H1 (cell line): ENCODE results near the gene GPR35. TPM values are rescaled to one million over a fixed set of nuclear protein-coding genes. Genes with fewer than 3 reads are reported as not detected.

Experiments
- CTCF ChIA-PET: fragments of 300-600 bp; sonication (Branson Sonifier 250); formaldehyde crosslinking; loops from one replicate; lab custom pipeline; 2021; ENCODE audit not compliant: partially characterized antibody; lab: Charles Lee
- POLR2A ChIA-PET: fragments of 300-600 bp; sonication (Branson Sonifier 250); formaldehyde crosslinking; loops from one replicate; lab custom pipeline; 2021; ENCODE audit warnings: inconsistent platforms; ENCODE audit not compliant: partially characterized antibody; lab: Charles Lee
- DNase-seq, 2 experiments: peaks; one replicate each; pipeline versions ENCODE4 v3.0.0 to v3.0.0-alpha.2; 2010 to 2022; ENCODE audit warnings: low spot score in 2 of 2, low read depth in 1 of 2, mixed read lengths in 1 of 2
- FAIRE-seq: peaks from 2 replicates; lab custom pipeline; 2011; peaks lifted over from hg19 to GRCh38; lab: Jason Lieb, UNC
- H2AFZ ChIP-seq: 2 replicates; pipeline ENCODE4 v1.8.1; 2012; ENCODE audit warnings: low read length, inconsistent platforms
- H2AK5ac ChIP-seq: 2 replicates; pipeline ENCODE4 v1.6.1; 2013; ENCODE audit warnings: low read depth, low read length
- H2BK120ac ChIP-seq: replicated peaks from 2 replicates; pipeline ENCODE3; 2013; ENCODE audit warnings: low read depth, low read length, inconsistent platforms
- H2BK12ac ChIP-seq: 2 replicates; pipeline ENCODE4 v1.6.1; 2013; ENCODE audit warnings: low read depth, low read length
- H2BK15ac ChIP-seq: 2 replicates; pipeline ENCODE4 v1.6.1; 2013; ENCODE audit warnings: low read length
- H2BK20ac ChIP-seq: 2 replicates; pipeline ENCODE4 v1.6.1; 2013; ENCODE audit warnings: low read length
- H2BK5ac ChIP-seq: 2 replicates; pipeline ENCODE4 v1.6.1; 2013; ENCODE audit warnings: low read depth, low read length
- H3K14ac ChIP-seq: 2 replicates; pipeline ENCODE4 v1.6.1; 2013; ENCODE audit warnings: inconsistent platforms; ENCODE audit not compliant: insufficient read length
- H3K18ac ChIP-seq: 2 replicates; pipeline ENCODE4 v1.6.1; 2013; ENCODE audit warnings: low read length; ENCODE audit errors: extremely low read depth
- H3K23ac ChIP-seq: 2 replicates; pipeline ENCODE4 v1.6.1; 2013; ENCODE audit warnings: inconsistent platforms; ENCODE audit not compliant: insufficient read length
- H3K23me2 ChIP-seq: 2 replicates; pipeline ENCODE4 v1.6.1; 2013; ENCODE audit warnings: low read depth, low read length
- H3K27ac ChIP-seq: 2 replicates; pipeline ENCODE4 v1.6.1; 2011; ENCODE audit warnings: low read depth, low read length, inconsistent platforms
- H3K27me3 ChIP-seq, 4 experiments: replicated peaks in 1 of 4; 1 replicate in 1 of 4; 2 replicates in 3 of 4; pipeline versions ENCODE4 v1.6.1 to v1.8.1; 2011 to 2013; ENCODE audit warnings: low read length in 3 of 4, mild to moderate bottlenecking in 3 of 4, inconsistent platforms in 2 of 4, mixed read lengths in 2 of 4, moderate library complexity in 1 of 4; ENCODE audit not compliant: control insufficient read depth in 3 of 4, insufficient read depth in 3 of 4; ENCODE audit errors: extremely low read depth in 1 of 4
- H3K36me3 ChIP-seq, 4 experiments: 2 replicates each; pipeline versions ENCODE4 v1.6.1 to v1.8.1; 2011 to 2013; ENCODE audit warnings: mild to moderate bottlenecking in 4 of 4, low read length in 3 of 4, moderate library complexity in 2 of 4, control low read depth in 1 of 4, inconsistent platforms in 1 of 4; ENCODE audit not compliant: insufficient read depth in 4 of 4, control insufficient read depth in 2 of 4
- H3K4ac ChIP-seq: replicated peaks from 2 replicates; pipeline ENCODE3; 2013; ENCODE audit warnings: low read length, low read depth, mixed read lengths, inconsistent platforms; ENCODE audit not compliant: insufficient read length
- H3K4me1 ChIP-seq, 4 experiments: replicated peaks in 1 of 4; 1 replicate in 1 of 4; 2 replicates in 3 of 4; pipeline versions ENCODE4 v1.6.1 to v1.8.1; 2011 to 2013; ENCODE audit warnings: low read length in 3 of 4, inconsistent platforms in 2 of 4, mixed read lengths in 1 of 4; ENCODE audit not compliant: insufficient read depth in 4 of 4, control insufficient read depth in 3 of 4
- H3K4me2 ChIP-seq, 2 experiments: 2 replicates each; pipeline versions ENCODE4 v1.6.1 to v1.8.1; 2011 to 2013; ENCODE audit warnings: low read depth in 2 of 2, low read length in 2 of 2, control low read depth in 1 of 2, inconsistent platforms in 1 of 2, mild to moderate bottlenecking in 1 of 2; ENCODE audit not compliant: insufficient read depth in 1 of 2
- H3K4me3 ChIP-seq, 4 experiments: fragments of 200-600, 300-600 bp in 1 of 4; sonication (generic), shearing (Covaris generic), sonication (Bioruptor Twin) in 1 of 4; 2 replicates each; pipeline versions ENCODE4 v1.5.1 to v1.8.1; 2011 to 2016; ENCODE audit warnings: low read length in 4 of 4, low read depth in 3 of 4, control low read depth in 2 of 4, inconsistent platforms in 2 of 4, mild to moderate bottlenecking in 2 of 4, mixed read lengths in 1 of 4, moderate library complexity in 1 of 4; ENCODE audit not compliant: insufficient read depth in 2 of 4; ENCODE audit errors: extremely low read depth in 1 of 4
- H3K56ac ChIP-seq: replicated peaks from 2 replicates; pipeline ENCODE3; 2013; ENCODE audit warnings: low read depth, mild to moderate bottlenecking, mixed read lengths, low read length, inconsistent platforms; ENCODE audit not compliant: insufficient read length
- H3K79me1 ChIP-seq: 2 replicates; pipeline ENCODE4 v1.6.1; 2013; ENCODE audit warnings: low read depth, low read length, control low read depth
- H3K79me2 ChIP-seq, 2 experiments: 2 replicates each; pipeline versions ENCODE4 v1.6.1 to v1.8.1; 2012 to 2013; ENCODE audit warnings: low read length in 2 of 2, mild to moderate bottlenecking in 2 of 2, inconsistent platforms in 1 of 2; ENCODE audit not compliant: insufficient read depth in 2 of 2, control insufficient read depth in 1 of 2
- H3K9ac ChIP-seq, 4 experiments: replicated peaks in 1 of 4; 1 replicate in 1 of 4; 2 replicates in 3 of 4; pipeline versions ENCODE4 v1.6.1 to v1.8.1; 2011 to 2013; ENCODE audit warnings: low read depth in 3 of 4, low read length in 3 of 4, control low read depth in 2 of 4, mild to moderate bottlenecking in 2 of 4, moderate library complexity in 2 of 4, inconsistent platforms in 1 of 4; ENCODE audit errors: extremely low read depth in 1 of 4
- H3K9me3 ChIP-seq, 2 experiments: 2 replicates each; pipeline versions ENCODE4 v1.6.1 to v1.8.1; 2012 to 2013; ENCODE audit warnings: mild to moderate bottlenecking in 2 of 2, moderate library complexity in 2 of 2, control low read depth in 1 of 2, inconsistent platforms in 1 of 2, low read depth in 1 of 2, low read length in 1 of 2, mixed read lengths in 1 of 2; ENCODE audit not compliant: insufficient read depth in 2 of 2
- H4K20me1 ChIP-seq, 2 experiments: replicated peaks in 1 of 2; 2 replicates each; pipeline versions ENCODE3 to v1.8.1; 2011 to 2013; ENCODE audit warnings: inconsistent platforms in 2 of 2, low read length in 2 of 2, mild to moderate bottlenecking in 1 of 2; ENCODE audit not compliant: insufficient read depth in 2 of 2, control insufficient read depth in 1 of 2
- H4K5ac ChIP-seq: 2 replicates; pipeline ENCODE4 v1.6.1; 2013; ENCODE audit warnings: low read length, low read depth, mixed read lengths, inconsistent platforms; ENCODE audit not compliant: insufficient read length
- H4K8ac ChIP-seq: 2 replicates; pipeline ENCODE4 v1.8.0; 2013; ENCODE audit warnings: mild to moderate bottlenecking, moderate library complexity, low read length, inconsistent platforms; ENCODE audit not compliant: insufficient read depth; ENCODE audit errors: extremely low read depth
- H4K91ac ChIP-seq: replicated peaks from 2 replicates; pipeline ENCODE3; 2013; ENCODE audit warnings: low read length, mixed read lengths, inconsistent platforms; ENCODE audit not compliant: insufficient read length
- BACH1 ChIP-seq: IDR thresholded peaks from 2 replicates; pipeline ENCODE4 v1.6.1; 2012; ENCODE audit warnings: low read length, improper control_type of control experiment
- CHD1 ChIP-seq: IDR thresholded peaks from 2 replicates; pipeline ENCODE4 v1.6.1; 2012; ENCODE audit warnings: low read depth, low read length, improper control_type of control experiment
- FOSL1 ChIP-seq: IDR thresholded peaks from 2 replicates; pipeline ENCODE4 v1.6.1; 2011; ENCODE audit warnings: mild to moderate bottlenecking, low read depth, low read length, moderate library complexity; ENCODE audit not compliant: insufficient read depth
- GABPA ChIP-seq: IDR thresholded peaks from 2 replicates; pipeline ENCODE4 v1.6.1; 2011; ENCODE audit warnings: mild to moderate bottlenecking, low read length, moderate library complexity, borderline replicate concordance; ENCODE audit not compliant: insufficient read depth
- JUN ChIP-seq: IDR thresholded peaks from 2 replicates; pipeline ENCODE4 v1.6.1; 2011; ENCODE audit warnings: low read depth, mild to moderate bottlenecking, improper control_type of control experiment, low read length
- JUND ChIP-seq: IDR thresholded peaks from 2 replicates; pipeline ENCODE4 v1.6.1; 2011; ENCODE audit warnings: mild to moderate bottlenecking, improper control_type of control experiment, low read length
- SP1 ChIP-seq: IDR thresholded peaks from 2 replicates; pipeline ENCODE4 v1.6.1; 2011; ENCODE audit warnings: low read depth, low read length
- SP4 ChIP-seq: IDR thresholded peaks from 2 replicates; pipeline ENCODE4 v1.6.1; 2012; ENCODE audit warnings: low read length, inconsistent platforms
- SUZ12 ChIP-seq: fragments of 200-600 bp; sonication (generic); IDR thresholded peaks from 2 replicates; pipeline ENCODE4 v1.6.1; 2012; ENCODE audit warnings: mild to moderate bottlenecking, inconsistent platforms, low read length, moderate library complexity, mixed read lengths
- TAF1 ChIP-seq: IDR thresholded peaks from 2 replicates; pipeline ENCODE4 v1.6.1; 2011; ENCODE audit warnings: mild to moderate bottlenecking, low read depth, low read length
- TEAD4 ChIP-seq: IDR thresholded peaks from 2 replicates; pipeline ENCODE4 v1.6.1; 2012; ENCODE audit warnings: low read depth, low read length, inconsistent platforms, mixed read lengths
- WGBS, 2 experiments: shearing (Covaris generic) in 1 of 2; methylation state at CpG; one replicate each; pipeline versions ENCODE4 v1.1.6 to v1.1.7; 2013 to 2015; ENCODE audit warnings: low lambda C conversion rate in 2 of 2, mixed read lengths in 2 of 2, inconsistent platforms in 1 of 2, low coverage in 1 of 2, missing lambda C conversion rate in 1 of 2; ENCODE audit not compliant: insufficient replicate concordance in 2 of 2, insufficient coverage in 1 of 2, insufficient read length in 1 of 2; ENCODE audit errors: extremely low coverage in 1 of 2, missing lambda C conversion rate in 1 of 2; 5-methylcytosine and 5-hydroxymethylcytosine counted together
- polyA plus RNA-seq, 7 experiments: library from polyadenylated mRNA; depleted of rRNA in 3 of 7; stranded (reverse) in 5 of 7; unstranded in 2 of 7; fragments of >200 nt in 5 of 7; fragments of 200-250 nt in 2 of 7; gene quantifications; 1 replicate in 5 of 7; 2 replicates in 1 of 7; 4 replicates in 1 of 7; pipeline versions ENCODE4 v1.2.1 to v1.2.3, GENCODE V29; 2011 to 2013; ENCODE audit warnings: missing spikeins in 2 of 7, mixed read lengths in 2 of 7
- total RNA-seq: library from RNA; stranded (reverse); fragmentation: NEBNext Ultra II Directional; extraction: Animal tissue kit (Norgen Biotek cat#: 25700); gene quantifications from 2 replicates; pipeline ENCODE4 v1.2.1, GENCODE V29; 2021
- TF ChIP-seq, protein P1 (sequence below): IDR thresholded peaks from 2 replicates; pipeline ENCODE4 v1.6.1; 2012; ENCODE audit warnings: inconsistent platforms

GPR35 gene
- total and polyA plus RNA-seq, 2 of the 8 experiments (the other 6 are each of a cell fraction or from before 2014, with no cell fraction given) = 0.47 TPM; not detected in 1

DNA sequence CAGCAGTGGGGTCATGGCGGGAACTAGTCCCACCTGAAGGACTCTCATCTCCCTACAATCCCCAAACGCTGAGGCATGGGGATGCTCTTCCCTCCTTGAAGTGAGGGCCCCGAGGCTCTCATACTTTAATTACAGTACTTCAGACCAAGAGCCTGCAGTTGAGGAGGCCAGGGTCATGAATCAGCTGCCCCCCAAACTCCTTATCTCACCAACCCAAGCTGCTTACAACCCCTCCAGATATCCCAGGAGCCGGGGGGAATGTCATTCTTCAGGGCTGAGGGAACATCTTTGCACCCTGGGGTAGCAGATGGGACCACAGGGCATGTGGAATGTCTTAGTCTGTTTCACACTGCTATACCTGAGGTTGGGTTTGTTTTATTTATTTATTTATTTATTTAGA, 41.5 kb upstream of the GPR35 start:
- H3K14ac ChIP-seq = no peak overlapping the region
- peaks cover 15% of the 10 kb centered on the region for H3K79me1 ChIP-seq
- H4K5ac ChIP-seq = no peak overlapping the region
- H3K23ac ChIP-seq = no peak overlapping the region
- no peak for DNase-seq
- H3K4me2 ChIP-seq = no peak overlapping the region
- no peak overlapping the region for H3K4ac ChIP-seq
- H4K8ac ChIP-seq = no peak overlapping the region
- no peak overlapping the region for H2BK15ac ChIP-seq
- FAIRE-seq = no peak
- ChIA-PET CTCF (interaction anchor here (1.0 to 4.8 kb wide), 2 partner anchors 9 to 18 kb away, joined by 3 to 37 read pairs; no protein-coding TSS in a partner anchor), POLR2A (interaction anchor here (1.2 kb wide), 1 partner anchor 11 kb away, joined by 4 read pairs; no protein-coding TSS in a partner anchor)
- no peak overlapping the region for H3K56ac ChIP-seq
- no peak overlapping the region for H2AFZ ChIP-seq
- 80% methylated on average over 4 of the region's 4 CpGs; no CpG with 5 or more reads in 1 of the 2 experiments for WGBS, 2 experiments
- peaks cover 4 to 38% of the 10 kb centered on the region in 2 experiments; a peak in 3 of 4 replicates for H3K79me2 ChIP-seq
- H3K9me3 ChIP-seq = no peaks in the 10 kb centered on the region
- no peaks in the 10 kb centered on the region for H3K27me3 ChIP-seq
- H4K91ac ChIP-seq = no peak overlapping the region
- H2BK20ac ChIP-seq = no peak overlapping the region
- no peak overlapping the region for H2BK120ac ChIP-seq
- no peak overlapping the region for H3K27ac ChIP-seq
- H2BK12ac ChIP-seq = no peak overlapping the region
- H3K18ac ChIP-seq = no peak overlapping the region
- no peaks in the 10 kb centered on the region for H3K36me3 ChIP-seq
- H4K20me1 ChIP-seq = peaks cover 10 to 34% of the 10 kb centered on the region in 2 experiments
- H2AK5ac ChIP-seq = no peak overlapping the region
- no peak overlapping the region for H2BK5ac ChIP-seq
- peaks cover 12% of the 10 kb centered on the region; the same call in 1 of the 2 replicates for H3K23me2 ChIP-seq
- no peak overlapping the region for H3K9ac ChIP-seq
- no peak overlapping the region for H3K4me3 ChIP-seq
- TF ChIP-seq JUND = no peak
- no peak for TF ChIP-seq JUN
- TF ChIP-seq TAF1 = no peak
- TF ChIP-seq TEAD4 = no peak
- TF ChIP-seq BACH1 = no peak
- TF ChIP-seq SUZ12 = no peak
- TF ChIP-seq CHD1 = no peak
- TF ChIP-seq GABPA = no peak
- no peak for TF ChIP-seq FOSL1
- no peak for TF ChIP-seq SP1
- TF ChIP-seq SP4 = no peak
- TF ChIP-seq, protein P1, sequence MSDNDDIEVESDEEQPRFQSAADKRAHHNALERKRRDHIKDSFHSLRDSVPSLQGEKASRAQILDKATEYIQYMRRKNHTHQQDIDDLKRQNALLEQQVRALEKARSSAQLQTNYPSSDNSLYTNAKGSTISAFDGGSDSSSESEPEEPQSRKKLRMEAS = no peak
- peaks cover 0 to 23% (median 11%) of the 10 kb centered on the region in 4 experiments; a peak in 6 of 7 replicates for H3K4me1 ChIP-seq
